ENCODE measurements around the gene JAG2. TPM values are rescaled to one million over a fixed set of nuclear protein-coding genes. Genes with fewer than 3 reads are reported as not detected.

The JAG2 gene
- total RNA-seq (10 to 100 TPM in 1 of 7 donors, 1 to 10 TPM in 6; 3.0 to 10.8 (median 6.0) TPM), polyA plus RNA-seq (10 to 100 TPM in 1 of 3 donors, 1 to 10 TPM in 2; 6.1 to 14.3 (median 6.6) TPM)
- long read RNA-seq, donor 1, full-length matches to known transcripts = 1 of 1 reads
- long read RNA-seq, donor 1, partial matches to known transcripts = 0 of 1 reads
- long read RNA-seq, donor 1, other reads (novel, unspliced or antisense) = 0 of 1 reads
- long read RNA-seq, donor 2 = 0 reads

GRCh38 chr14:105168496-105168978 is at the start of gene JAG2:
Gene JAG2, minus strand, starts transcription at chr14:105168776. Its CDS starts 356 bp downstream, at chr14:105168420.
- H3K4me3 ChIP-seq = peak within 1 kb of the TSS; percentile 20 to 73 (median 42)
- H3K27ac ChIP-seq = peak within 1 kb of the TSS in 2 of 8 donors; percentile 33 to 42
- no peak for DNase-seq
- intact Hi-C loops (cut with DNase I; ENCODE audit: low total_unique reads) = no loop called here
- TF ChIP-seq CTCF (IDR thresholded peaks at IDR 0.05 in 8 of 11, conservative IDR thresholded peaks at IDR 0.05 in 3 of 11) = no peak
- no peak for TF ChIP-seq POLR2AphosphoS5 (IDR thresholded peaks at IDR 0.05)
- TF ChIP-seq POLR2A (IDR thresholded peaks at IDR 0.05) = no peak
- WGBS, 5 donors = 0 to 2% (median 0%) methylated on average over 18 to 84 of the region's 84 CpGs; no CpG with 5 or more reads in 1 of the 5 donors
- peaks cover 0 to 63% (median 38%) of the 10 kb centered on the region in 7 donors for H3K27me3 ChIP-seq (replicated peaks in 1 of 7)
- no peaks in the 10 kb centered on the region for H3K36me3 ChIP-seq
- no peaks in the 10 kb centered on the region for H3K9me3 ChIP-seq
- peaks cover 4 to 50% (median 33%) of the 10 kb centered on the region in 6 donors for H3K4me1 ChIP-seq

GRCh38 chr14:105217774-105218173 is 49.2 kb upstream of the JAG2 start:
- H3K4me1 ChIP-seq = peaks cover 0 to 54% (median 24%) of the 10 kb centered on the region in 6 donors
- DNase-seq = no peak
- WGBS, 5 donors = 92 to 100% (median 96%) methylated on average over 4 to 11 of the region's 11 CpGs
- H3K27me3 ChIP-seq (replicated peaks in 1 of 7) = no peaks in the 10 kb centered on the region
- intact Hi-C loops (cut with DNase I; ENCODE audit: low total_unique reads) = no loop called here
- TF ChIP-seq POLR2A (IDR thresholded peaks at IDR 0.05) (no peak), CTCF (IDR thresholded peaks at IDR 0.05 in 8 of 11, conservative IDR thresholded peaks at IDR 0.05 in 3 of 11) (no peak), POLR2AphosphoS5 (IDR thresholded peaks at IDR 0.05) (no peak)
- H3K4me3 ChIP-seq = no peak overlapping the region
- H3K27ac ChIP-seq = no peak overlapping the region
- no peaks in the 10 kb centered on the region for H3K9me3 ChIP-seq
- H3K36me3 ChIP-seq = peaks cover 4 to 87% (median 60%) of the 10 kb centered on the region in 6 donors

DNA sequence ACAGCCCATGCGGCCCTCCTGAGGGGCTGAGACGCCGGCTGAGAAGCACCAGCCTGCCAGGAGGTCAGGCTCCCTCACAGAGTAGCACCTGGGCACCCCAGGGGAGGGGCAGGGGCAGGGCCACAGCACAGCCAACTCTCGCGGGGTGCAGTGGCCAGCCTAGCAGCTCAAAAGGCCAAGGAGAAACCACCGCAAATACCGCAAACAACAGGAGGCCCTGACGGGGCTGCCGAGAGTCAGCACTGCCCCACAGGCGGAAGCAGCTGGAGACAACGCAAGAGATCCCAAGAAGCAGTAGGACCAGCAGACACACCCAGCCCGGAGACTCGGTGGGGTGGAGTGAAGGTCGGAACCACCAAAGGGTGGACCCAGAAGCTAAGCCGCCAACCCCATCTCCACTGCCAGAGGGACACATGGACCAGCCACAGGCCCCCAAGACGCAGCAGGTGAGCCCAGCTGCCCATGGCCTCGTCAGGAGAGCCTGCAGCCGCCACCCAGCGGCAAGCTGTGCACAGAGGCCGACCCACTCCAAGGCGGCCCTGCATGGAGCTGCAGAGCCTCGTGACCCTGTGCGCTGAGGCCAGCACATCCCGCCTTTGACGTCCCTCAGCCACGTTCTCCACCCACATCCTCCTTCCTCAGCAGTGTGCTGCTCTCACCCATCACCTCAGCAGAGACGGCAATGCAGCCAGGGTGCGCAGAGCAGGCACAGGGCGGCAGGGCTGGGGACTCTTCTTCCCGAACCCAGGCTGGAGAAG is 48.1 kb upstream of the JAG2 start:
- intact Hi-C loops (cut with DNase I; ENCODE audit: low total_unique reads) = no loop called here
- peaks cover 4 to 88% (median 60%) of the 10 kb centered on the region in 6 donors for H3K36me3 ChIP-seq
- WGBS, 5 donors = 82 to 92% (median 87%) methylated on average over 24 to 30 of the region's 30 CpGs

More for the DNA sequence above, 48.1 kb upstream of the JAG2 start:
- peaks cover 0 to 65% (median 29%) of the 10 kb centered on the region in 6 donors for H3K4me1 ChIP-seq
- no peak overlapping the region for H3K27ac ChIP-seq
- DNase-seq = no peak
- no peak for TF ChIP-seq CTCF (IDR thresholded peaks at IDR 0.05 in 8 of 11, conservative IDR thresholded peaks at IDR 0.05 in 3 of 11)
- TF ChIP-seq POLR2AphosphoS5 (IDR thresholded peaks at IDR 0.05) = peak in 2 of 3 donors; percentile 37 to 59
- TF ChIP-seq POLR2A (IDR thresholded peaks at IDR 0.05) = no peak
- no peaks in the 10 kb centered on the region for H3K9me3 ChIP-seq
- H3K27me3 ChIP-seq (replicated peaks in 1 of 7) = no peaks in the 10 kb centered on the region
- no peak overlapping the region for H3K4me3 ChIP-seq

All from spleen (tissue), 13 donors.